ENCODE data around the gene GATAD1.
"Not testable (repeated sequence)": the region's sequence is repeated elsewhere in the genome, so short reads cannot be mapped to it uniquely, and the experiment has no call there.

GATAD1 gene

DNA sequence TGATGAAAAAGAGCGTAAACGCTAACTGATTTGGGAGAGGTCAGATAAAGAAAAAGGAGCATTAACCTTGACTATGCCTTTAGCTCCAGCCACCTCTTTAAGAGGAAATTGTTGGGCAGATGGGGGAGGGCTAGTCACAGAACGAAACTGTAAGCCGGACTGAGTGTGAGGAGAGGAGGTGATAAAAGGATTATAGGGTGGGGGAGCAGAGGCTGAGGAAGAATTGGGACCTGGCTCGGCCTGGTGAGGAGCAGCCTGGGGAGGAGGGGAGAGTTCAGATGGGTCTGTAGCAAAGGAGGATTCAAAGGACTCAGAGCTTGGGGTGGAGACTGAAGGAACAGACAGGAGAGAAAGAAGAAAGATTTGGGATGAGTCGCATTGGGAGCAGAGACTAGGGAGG lies 36.3 kb downstream of the GATAD1 start:
- DNase-seq (ENCODE audit: low spot score) = not testable (repeated sequence)

DNA sequence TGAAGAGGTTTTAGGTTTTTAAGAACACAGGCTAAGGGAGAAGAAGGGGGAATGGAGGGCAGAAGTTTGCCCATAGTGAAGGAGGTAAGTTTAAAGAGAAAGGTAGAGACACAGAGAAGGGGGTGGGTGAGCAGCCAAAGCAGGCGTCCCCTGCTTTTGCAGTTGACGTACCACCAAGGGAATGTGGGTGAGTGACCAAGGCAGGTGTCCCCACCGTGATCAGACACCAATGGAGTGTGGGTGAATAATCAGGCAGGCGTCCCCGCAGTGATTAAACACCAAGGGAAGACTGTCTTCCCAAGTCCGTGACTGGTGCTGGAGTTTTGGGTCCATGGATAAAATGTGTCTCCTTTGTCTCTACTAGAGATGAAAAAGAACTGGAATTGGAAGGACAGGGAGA lies 36.9 kb downstream of the GATAD1 start:
- not testable (repeated sequence) for DNase-seq (ENCODE audit: low spot score)

DNA sequence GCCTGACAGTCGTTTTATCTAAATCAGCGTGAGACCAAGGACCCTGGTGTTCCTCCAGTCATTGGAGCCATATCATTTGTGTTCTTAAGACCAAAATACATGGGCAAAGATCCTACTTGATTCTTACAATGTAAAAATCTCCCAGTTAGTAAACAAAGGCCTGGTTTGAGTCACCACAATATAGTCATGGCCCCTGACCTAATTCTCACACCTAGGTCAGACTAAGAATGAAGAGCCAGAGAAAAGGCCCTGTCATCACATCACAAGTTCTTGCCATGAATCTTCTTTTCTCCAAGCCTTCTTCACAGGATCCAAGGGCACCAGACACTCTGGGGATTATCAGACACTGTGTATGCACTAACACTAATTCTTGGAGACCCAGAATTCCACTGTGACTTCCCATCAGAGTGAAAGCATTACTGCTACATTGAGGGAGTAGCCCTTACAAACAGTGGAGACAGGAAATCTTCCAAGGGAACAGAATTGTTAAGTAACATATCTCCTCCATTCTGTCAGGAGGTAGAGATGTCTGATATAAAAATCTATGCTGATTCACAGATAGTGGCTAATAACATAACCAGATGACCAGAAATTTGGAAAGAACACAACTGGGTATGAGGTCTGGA lies 38.1 kb downstream of the GATAD1 start:
- no peak for DNase-seq (ENCODE audit: low spot score)

DNA sequence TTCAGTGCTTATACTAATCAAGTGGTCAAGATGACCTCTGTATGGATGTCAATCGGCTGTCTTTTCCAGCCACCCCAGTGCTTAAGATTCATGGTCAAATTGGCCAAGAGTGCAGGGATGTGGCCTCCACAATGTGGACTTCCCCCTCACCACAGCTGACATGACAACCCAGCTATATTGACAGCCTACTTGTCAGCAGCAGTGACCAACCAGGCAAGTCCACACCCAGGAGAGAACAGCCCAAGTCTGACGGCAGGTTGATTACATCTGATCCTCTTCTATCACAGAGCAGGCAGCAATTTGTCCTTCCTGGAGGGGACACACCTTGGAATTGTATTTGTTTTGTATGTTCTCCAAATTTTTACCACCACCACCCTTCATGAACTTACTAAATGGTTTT lies 38.7 kb downstream of the GATAD1 start:
- no peak for DNase-seq (ENCODE audit: low spot score)

DNA sequence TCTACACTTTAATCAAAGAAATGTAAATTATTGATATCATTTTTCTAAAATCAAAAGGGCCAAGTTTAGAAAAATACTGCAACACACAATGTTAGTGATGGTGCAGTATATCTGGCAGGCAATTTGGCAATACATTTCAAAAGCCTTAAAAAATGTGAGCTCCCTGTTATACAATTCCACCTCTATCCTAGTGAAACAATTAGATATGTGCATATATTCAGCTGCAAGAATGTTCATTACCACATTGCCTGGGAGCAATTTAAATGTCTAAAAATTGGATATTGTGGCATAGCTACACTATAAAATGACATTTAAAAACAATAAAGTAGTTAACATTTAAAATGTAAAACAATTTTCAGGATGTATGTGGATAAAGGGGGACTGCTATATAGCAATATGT lies 40.5 kb downstream of the GATAD1 start:
- DNase-seq (ENCODE audit: low spot score) = no peak

DNA sequence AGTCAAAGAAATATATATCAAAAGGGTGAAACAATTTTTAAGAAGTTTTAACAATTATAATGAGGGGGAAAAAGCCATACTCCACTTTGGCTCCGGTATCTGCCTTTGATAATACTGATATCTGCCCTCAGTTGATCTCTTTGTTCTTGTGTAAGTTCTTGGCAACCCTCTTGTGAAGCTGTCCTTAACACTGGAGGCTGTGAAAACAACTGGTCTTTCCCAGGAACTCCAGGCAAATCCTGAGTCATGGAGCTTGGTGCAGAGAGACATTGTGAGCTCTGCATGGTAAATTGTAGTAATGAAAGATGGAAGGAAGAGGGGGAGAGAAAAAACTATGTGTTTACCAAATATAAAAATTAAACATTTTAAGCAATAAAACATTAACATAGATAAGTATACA lies 42.4 kb downstream of the GATAD1 start:
- no peak for DNase-seq (ENCODE audit: low spot score)

DNA sequence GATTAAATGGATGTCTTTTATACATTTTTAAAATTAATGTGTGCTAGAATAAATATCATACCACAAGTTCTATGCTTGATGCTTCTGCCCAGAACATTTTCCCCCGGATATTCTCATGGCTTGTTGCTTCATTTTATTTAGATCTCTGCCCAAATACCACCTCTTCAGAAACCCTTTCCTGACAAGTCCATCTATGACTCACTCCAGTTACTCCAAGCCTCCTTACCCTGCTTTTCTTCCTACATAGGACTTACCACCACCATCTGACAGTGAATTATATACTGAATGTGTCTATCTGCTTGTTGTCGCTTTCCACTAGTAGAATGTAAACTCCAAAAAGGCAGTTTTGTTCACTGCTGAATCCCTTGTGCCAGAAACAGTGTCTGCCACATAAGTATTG lies 49.6 kb downstream of the GATAD1 start:
- DNase-seq (ENCODE audit: low spot score) = no peak

DNA sequence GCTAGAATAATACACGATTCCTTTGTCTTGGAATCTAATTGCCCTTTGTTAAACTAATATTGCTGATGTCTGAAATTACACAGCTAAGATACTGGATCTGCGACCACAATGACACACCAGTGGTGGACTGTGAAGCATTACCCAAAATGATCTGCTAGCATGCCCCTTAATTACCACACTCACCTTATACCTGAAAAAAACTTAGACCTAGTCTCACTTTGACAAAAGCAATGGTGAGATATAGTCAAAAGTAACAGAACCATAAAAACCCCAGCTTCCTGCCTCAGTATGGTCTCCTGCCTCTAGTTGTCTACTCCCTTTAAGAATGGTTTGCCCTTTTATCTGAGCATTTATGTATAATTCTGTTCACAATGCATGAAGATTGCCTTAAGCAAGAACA lies 51.3 kb downstream of the GATAD1 start:
- DNase-seq (ENCODE audit: low spot score) = peak; percentile 28

DNA sequence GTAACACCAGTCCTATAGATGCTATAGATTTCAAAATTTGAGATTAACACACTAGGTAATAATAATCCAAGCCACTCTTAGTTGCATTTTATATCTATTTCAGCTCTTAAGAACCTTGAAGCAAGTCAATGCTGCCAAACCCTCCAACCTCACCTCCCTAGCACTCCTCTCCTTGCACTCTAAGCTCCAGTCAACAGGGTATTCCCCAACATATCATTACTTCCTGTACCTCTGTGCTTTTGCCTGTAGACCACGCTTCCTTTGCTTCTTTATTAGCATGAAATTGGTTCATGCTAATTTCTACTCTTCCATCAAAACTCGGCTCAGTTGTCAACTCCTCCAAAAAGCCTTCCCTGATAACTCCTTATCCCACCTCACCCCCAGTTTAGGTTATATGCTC lies 56.5 kb downstream of the GATAD1 start:
- no peak for DNase-seq (ENCODE audit: low spot score)

DNA sequence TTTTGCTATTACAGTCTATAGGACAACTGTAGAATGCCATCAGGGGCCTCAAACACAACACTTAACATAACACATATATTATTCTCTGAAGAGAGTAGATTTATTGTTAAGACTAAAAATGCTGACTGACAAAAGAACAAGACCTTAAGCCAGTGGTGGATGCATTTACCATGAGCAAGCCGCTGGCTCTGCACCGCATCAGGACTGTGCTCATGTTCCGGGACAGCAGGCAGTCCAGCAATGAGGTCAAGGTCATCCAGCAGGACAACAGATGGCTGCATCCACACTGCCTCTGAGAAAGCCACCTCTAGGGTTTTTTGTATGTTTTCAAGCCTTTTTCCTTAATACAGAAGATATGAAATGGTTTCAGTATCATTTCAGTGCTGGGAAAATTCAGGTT lies 57.3 kb downstream of the GATAD1 start:
- no peak for DNase-seq (ENCODE audit: low spot score)

DNA sequence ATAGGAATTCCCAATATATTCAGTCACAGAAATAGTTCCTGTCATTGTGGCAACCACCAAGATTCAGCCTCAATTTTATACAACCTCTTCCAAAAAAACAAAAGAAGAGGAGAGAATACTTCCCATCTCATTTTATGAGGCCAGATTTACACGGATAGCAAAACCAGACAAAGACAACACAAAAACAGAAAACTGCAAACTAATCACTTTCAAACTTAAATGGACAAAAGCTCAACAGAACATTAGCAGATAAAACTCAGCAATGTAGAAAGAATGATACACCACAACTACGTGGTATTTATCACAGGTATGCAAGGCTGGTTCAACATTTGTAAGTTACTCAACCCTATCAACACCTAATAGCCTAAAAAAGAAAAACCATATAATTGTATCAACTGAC lies 59.1 kb downstream of the GATAD1 start:
- DNase-seq (ENCODE audit: low spot score) = no peak

DNA sequence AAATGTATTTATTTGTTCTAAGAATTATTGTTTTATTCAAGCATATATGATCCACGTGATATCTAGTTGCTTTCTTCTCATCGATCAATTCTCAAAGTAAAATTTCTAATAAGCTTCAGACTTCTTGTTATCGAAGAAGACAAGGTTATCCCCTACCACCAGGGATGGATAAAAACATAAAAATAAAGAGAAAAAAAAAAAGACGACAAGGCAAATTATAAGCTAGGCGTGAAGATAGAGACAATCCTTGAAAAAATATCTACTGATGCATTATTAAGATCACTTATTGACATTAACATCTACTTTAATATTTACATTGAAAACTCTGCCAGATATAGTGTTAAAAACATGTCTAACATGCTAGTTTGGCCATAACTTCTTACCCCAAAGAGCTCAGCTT lies 61.7 kb downstream of the GATAD1 start:
- no peak for DNase-seq (ENCODE audit: low spot score)

All from activated CD4-positive, alpha-beta T cell treated with anti-CD3 and anti-CD28 coated beads, Interleukin-2, Interleukin-4, amounts not matched to agents 100 ng/mL and 50 ng/mL, durations not matched to agents 16 hours and 8 hours (primary cell).